ENCODE data around the gene CHMP2A.

DNA sequence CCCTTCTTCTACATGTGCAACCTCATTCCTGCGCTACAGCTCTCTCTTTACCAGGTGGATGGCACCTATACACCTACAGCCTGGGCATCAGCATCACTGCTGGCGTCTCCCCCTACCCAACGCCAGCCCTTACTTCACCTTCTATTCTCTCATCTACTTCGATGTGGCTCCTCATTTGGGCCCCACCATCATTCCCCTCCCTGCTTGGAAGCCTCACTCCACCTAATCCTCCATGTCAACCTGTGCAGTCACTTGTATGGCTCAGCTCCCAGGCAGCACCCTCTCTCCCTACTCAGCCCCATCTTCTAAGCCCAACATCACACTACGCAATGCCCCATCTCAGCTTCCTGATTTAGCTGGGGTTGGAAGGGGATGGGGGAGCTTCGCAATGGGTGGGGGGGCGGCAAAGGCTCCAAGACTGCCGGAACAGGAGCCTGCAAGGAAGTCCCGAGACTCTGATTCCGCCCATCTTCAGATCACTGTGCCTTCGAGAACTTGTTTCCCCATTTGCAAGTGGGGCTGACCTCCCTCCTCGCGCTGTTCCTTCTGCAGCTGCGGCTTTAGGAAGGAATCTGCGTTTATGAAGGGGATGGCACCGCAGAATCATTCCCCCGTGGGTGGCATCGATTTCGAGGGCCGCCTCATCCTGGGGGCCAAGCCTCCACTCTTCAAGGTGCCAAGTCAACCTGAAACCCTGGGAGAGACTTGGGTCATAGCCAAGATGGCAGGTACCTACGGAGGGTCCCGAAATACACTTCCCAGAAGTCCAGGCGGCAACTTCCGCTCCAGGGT lies 17.3 kb upstream of the CHMP2A start:
- no peak for TF ChIP-seq CTCF (IDR thresholded peaks at IDR 0.05)
- no peak for TF ChIP-seq POLR2A (IDR thresholded peaks at IDR 0.05)

Measured in prostate gland (tissue), 2 donors.